ENCODE results near the gene LRRC10. TPM values are rescaled to one million over a fixed set of nuclear protein-coding genes. Genes with fewer than 3 reads are reported as not detected.

LRRC10 gene
- total and polyA plus RNA-seq, 2 donors (not counting 3 experiments of a cell fraction or from before 2014, with no cell fraction given): not detected

DNA sequence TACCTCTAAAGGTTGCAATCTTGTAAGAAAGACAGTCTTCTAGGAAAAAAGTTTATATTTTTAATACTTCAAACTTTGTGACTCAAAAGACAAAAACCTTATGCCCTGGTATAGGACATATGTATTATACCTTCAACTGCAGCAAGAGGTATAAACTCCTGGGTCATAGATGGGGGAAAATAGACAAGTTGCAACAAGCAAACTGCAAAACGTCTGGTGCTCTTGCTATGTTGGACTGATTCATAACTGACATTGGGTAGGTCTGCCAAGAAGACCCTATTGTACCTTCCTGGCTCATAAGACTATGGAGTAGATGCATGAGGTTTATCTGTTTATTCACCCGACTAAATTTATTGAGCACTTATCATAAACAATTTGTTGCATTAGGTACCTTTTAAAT, 47.5 kb upstream of the LRRC10 start:
- TF ChIP-seq EZH2 (IDR thresholded peaks at IDR 0.05; ENCODE audit: borderline replicate concordance, low read depth, low read length, severe bottlenecking): no peak
- TF ChIP-seq, protein P1, sequence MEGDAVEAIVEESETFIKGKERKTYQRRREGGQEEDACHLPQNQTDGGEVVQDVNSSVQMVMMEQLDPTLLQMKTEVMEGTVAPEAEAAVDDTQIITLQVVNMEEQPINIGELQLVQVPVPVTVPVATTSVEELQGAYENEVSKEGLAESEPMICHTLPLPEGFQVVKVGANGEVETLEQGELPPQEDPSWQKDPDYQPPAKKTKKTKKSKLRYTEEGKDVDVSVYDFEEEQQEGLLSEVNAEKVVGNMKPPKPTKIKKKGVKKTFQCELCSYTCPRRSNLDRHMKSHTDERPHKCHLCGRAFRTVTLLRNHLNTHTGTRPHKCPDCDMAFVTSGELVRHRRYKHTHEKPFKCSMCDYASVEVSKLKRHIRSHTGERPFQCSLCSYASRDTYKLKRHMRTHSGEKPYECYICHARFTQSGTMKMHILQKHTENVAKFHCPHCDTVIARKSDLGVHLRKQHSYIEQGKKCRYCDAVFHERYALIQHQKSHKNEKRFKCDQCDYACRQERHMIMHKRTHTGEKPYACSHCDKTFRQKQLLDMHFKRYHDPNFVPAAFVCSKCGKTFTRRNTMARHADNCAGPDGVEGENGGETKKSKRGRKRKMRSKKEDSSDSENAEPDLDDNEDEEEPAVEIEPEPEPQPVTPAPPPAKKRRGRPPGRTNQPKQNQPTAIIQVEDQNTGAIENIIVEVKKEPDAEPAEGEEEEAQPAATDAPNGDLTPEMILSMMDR (IDR thresholded peaks at IDR 0.05; ENCODE audit: extremely low read depth in 1 of 2, insufficient read depth in 1 of 2, low read depth in 1 of 2, low read length in 2 of 2): no peak
- TF ChIP-seq FOS (IDR thresholded peaks at IDR 0.05; ENCODE audit: borderline replicate concordance, insufficient read depth, low read length): no peak
- TF ChIP-seq, protein P2, sequence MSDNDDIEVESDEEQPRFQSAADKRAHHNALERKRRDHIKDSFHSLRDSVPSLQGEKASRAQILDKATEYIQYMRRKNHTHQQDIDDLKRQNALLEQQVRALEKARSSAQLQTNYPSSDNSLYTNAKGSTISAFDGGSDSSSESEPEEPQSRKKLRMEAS (IDR thresholded peaks at IDR 0.05; ENCODE audit: insufficient read depth, insufficient read length): no peak
- TF ChIP-seq POLR2AphosphoS5 (IDR thresholded peaks at IDR 0.05; ENCODE audit: insufficient read depth, low read depth, low read length): no peak
- TF ChIP-seq POLR2A (IDR thresholded peaks at IDR 0.05; ENCODE audit: low read depth, low read length): no peak
- no peak for TF ChIP-seq MYC (IDR thresholded peaks at IDR 0.05; ENCODE audit: low read depth, low read length)
- TF ChIP-seq GATA2 (IDR thresholded peaks at IDR 0.05; ENCODE audit: insufficient read depth, insufficient read length, low read depth, low read length): no peak
- no peak for TF ChIP-seq JUN (IDR thresholded peaks at IDR 0.05; ENCODE audit: borderline replicate concordance, insufficient read depth, insufficient read length, low read depth)
- Histone ChIP-seq H3K4me2 (ENCODE audit: insufficient read depth, low read length) (no peak overlapping the region), H3K36me3 (ENCODE audit: control insufficient read depth in 2 of 2, extremely low read depth in 1 of 2, insufficient read depth in 2 of 2, low read length in 2 of 2) (no peaks in the 10 kb centered on the region), H3K4me1 (ENCODE audit: control insufficient read depth, extremely low read depth, insufficient read depth, low read length) (no peaks in the 10 kb centered on the region), H3K4me3 (replicated peaks in 1 of 3; ENCODE audit: insufficient read depth in 1 of 3, low read depth in 1 of 3, low read length in 3 of 3) (no peak overlapping the region), H3K27me3 (ENCODE audit: control insufficient read depth in 2 of 2, insufficient read depth in 2 of 2, low read length in 2 of 2) (peaks cover 2 to 7% of the 10 kb centered on the region in 2 experiments), H3K9ac (replicated peaks; ENCODE audit: extremely low read depth, insufficient read depth, low read length) (no peak overlapping the region), H3K9me3 (replicated peaks; ENCODE audit: control insufficient read depth, insufficient read depth, low read length) (no peaks in the 10 kb centered on the region), H3K9me1 (replicated peaks; ENCODE audit: control insufficient read depth, extremely low read depth, insufficient read depth, low read length) (no peaks in the 10 kb centered on the region), H2AFZ (ENCODE audit: low read depth, low read length) (no peak overlapping the region), H4K20me1 (replicated peaks; ENCODE audit: control insufficient read depth, extremely low read depth, insufficient read depth, low read length) (no peaks in the 10 kb centered on the region), H3K79me2 (ENCODE audit: control insufficient read depth, insufficient read depth, low read length) (no peaks in the 10 kb centered on the region), H3K27ac (ENCODE audit: insufficient read depth, low read depth, low read length) (no peak overlapping the region)
- FAIRE-seq (no peak), DNase-seq (ENCODE audit: low read depth, low spot score) (no peak)
- intact Hi-C loops (cut with micrococcal nuclease) (no loop called here), dilution Hi-C loops (cut with MboI; ENCODE audit: extremely low pct_ligation_motif_present, low sequenced_read_pairs) (no loop called here)
- BruUV-seq (replicated peaks): no TSS peak
- POLR2A ChIA-PET: no interaction called here
- CTCF ChIA-PET: interaction anchor here (1.6 kb wide), 1 partner anchor 11 kb away, joined by 4 read pairs; no protein-coding TSS in a partner anchor

Measured in endothelial cell of umbilical vein (primary cell).